ENCODE data around the gene SCNN1B. TPM values are rescaled to one million over a fixed set of nuclear protein-coding genes. Genes with fewer than 3 reads are reported as not detected.

The SCNN1B gene
- total RNA-seq, 4 donors from 2014 or later: 0.66 to 2.7 (median 2.2) TPM

DNA sequence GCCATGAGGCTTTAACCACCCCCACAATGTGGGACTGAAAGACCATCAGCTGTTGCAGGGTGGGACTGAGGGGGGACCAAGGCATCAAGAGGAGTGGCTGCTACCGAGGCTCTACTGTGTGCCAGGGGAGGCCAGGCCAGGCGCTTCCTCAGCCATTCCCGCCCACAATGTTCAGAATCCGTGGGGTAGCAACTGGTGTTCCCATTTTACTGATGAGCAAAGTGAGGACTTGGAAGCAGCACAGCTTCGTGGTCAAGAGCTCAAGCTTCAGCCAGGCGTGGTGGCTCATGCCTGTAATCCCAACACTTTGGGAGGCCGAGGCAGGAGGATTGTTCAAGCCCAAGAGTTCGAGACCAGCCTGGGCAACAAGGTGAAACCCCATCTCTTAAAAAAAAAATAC, 65.9 kb downstream of the SCNN1B start:
- no peak for DNase-seq (ENCODE audit: low spot score in 2 of 2)
- TF ChIP-seq EP300 (IDR thresholded peaks at IDR 0.05) (no peak), POLR2A (IDR thresholded peaks at IDR 0.05) (no peak)
- TF ChIP-seq, protein P1, sequence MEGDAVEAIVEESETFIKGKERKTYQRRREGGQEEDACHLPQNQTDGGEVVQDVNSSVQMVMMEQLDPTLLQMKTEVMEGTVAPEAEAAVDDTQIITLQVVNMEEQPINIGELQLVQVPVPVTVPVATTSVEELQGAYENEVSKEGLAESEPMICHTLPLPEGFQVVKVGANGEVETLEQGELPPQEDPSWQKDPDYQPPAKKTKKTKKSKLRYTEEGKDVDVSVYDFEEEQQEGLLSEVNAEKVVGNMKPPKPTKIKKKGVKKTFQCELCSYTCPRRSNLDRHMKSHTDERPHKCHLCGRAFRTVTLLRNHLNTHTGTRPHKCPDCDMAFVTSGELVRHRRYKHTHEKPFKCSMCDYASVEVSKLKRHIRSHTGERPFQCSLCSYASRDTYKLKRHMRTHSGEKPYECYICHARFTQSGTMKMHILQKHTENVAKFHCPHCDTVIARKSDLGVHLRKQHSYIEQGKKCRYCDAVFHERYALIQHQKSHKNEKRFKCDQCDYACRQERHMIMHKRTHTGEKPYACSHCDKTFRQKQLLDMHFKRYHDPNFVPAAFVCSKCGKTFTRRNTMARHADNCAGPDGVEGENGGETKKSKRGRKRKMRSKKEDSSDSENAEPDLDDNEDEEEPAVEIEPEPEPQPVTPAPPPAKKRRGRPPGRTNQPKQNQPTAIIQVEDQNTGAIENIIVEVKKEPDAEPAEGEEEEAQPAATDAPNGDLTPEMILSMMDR (IDR thresholded peaks at IDR 0.05): no peak
- H3K36me3 ChIP-seq: no peaks in the 10 kb centered on the region
- H3K4me3 ChIP-seq: no peak overlapping the region
- no peaks in the 10 kb centered on the region for H3K4me1 ChIP-seq
- 82 to 85% methylated on average over 8 of the region's 8 CpGs for WGBS, 2 donors
- no peaks in the 10 kb centered on the region for H3K27me3 ChIP-seq
- H3K9me3 ChIP-seq: no peaks in the 10 kb centered on the region
- H3K27ac ChIP-seq: no peak overlapping the region

DNA sequence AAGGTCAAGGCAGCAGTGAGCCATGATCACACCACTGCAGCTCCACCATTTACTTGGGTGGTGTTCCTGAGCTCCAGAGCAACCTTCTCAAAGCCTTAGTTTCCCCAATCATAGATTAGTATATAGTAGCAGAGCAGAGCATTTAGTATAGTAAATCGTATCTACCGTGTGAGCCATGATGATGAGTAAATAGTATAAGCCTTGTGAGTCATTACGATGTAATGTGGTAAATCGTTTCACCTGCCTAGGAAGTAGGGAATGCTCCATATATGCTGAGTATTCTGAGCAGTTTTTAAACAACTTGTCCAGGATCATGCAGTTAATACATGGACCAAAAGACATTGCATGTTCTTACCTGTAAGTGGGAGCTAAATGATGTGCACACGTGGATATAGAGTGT, 66.4 kb downstream of the SCNN1B start:
- no peak for TF ChIP-seq EP300 (IDR thresholded peaks at IDR 0.05)
- TF ChIP-seq POLR2A (IDR thresholded peaks at IDR 0.05): no peak
- TF ChIP-seq, protein P1 (IDR thresholded peaks at IDR 0.05): no peak

DNA sequence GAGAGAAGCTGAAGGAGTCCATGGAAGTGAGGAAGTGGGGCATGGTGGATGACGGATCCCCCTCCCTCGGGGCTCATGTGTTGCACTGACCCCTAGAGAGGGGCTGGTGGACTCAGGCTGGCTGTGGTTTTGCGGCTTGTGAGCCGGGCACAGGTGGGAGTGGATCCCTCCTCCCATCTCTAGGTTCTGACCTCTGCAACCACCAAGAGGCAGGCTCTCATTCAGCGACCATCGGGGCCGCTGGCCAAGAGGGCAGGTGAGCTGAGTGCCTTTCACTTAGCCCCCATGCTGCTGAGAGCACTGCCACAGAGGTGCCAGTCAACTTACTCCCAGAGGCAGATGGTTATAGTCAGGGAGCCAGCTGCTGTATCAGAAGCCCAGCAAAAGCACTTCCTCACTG, 67.3 kb downstream of the SCNN1B start:
- TF ChIP-seq EP300 (IDR thresholded peaks at IDR 0.05) (no peak), POLR2A (IDR thresholded peaks at IDR 0.05) (no peak)
- TF ChIP-seq, protein P1 (IDR thresholded peaks at IDR 0.05): no peak
- Histone ChIP-seq H3K4me3 (no peak overlapping the region), H3K27ac (no peak overlapping the region), H3K4me1 (no peaks in the 10 kb centered on the region), H3K9me3 (no peaks in the 10 kb centered on the region), H3K27me3 (no peaks in the 10 kb centered on the region), H3K36me3 (no peaks in the 10 kb centered on the region)
- WGBS, 2 donors: 51 to 57% methylated on average over 7 of the region's 7 CpGs
- no peak for DNase-seq (ENCODE audit: low spot score in 2 of 2)

More for the DNA sequence above, 66.4 kb downstream of the SCNN1B start:
- Histone ChIP-seq H3K4me3 (no peak overlapping the region), H3K36me3 (no peaks in the 10 kb centered on the region), H3K27ac (no peak overlapping the region), H3K27me3 (no peaks in the 10 kb centered on the region), H3K4me1 (no peaks in the 10 kb centered on the region), H3K9me3 (no peaks in the 10 kb centered on the region)
- WGBS, 2 donors: 74 to 84% methylated on average over 5 of the region's 5 CpGs
- no peak for DNase-seq (ENCODE audit: low spot score in 2 of 2)

DNA sequence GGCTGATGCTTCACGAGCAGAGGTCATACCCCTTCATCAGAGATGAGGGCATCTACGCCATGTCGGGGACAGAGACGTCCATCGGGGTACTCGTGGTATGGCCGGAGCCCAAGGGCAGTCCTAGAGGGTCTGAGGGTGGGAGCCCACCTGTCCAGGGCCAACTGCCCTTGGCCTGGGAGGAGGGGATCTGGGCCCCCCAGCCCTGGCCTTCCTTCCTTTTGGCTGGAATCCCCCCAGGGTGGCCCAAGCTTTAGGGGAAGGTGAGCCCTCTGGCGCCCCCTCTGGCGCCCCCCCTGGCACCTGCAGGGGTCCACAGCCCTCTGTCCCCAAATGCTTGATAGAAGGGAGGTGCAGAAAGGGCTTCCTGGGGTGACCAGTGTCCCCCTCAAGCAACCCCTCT, 69.3 kb downstream of the SCNN1B start:
- H3K27me3 ChIP-seq: no peaks in the 10 kb centered on the region
- WGBS, 2 donors: 67 to 79% methylated on average over 3 to 7 of the region's 9 CpGs
- no peak overlapping the region for H3K4me3 ChIP-seq
- DNase-seq (ENCODE audit: low spot score in 2 of 2): no peak
- no peak overlapping the region for H3K27ac ChIP-seq
- no peaks in the 10 kb centered on the region for H3K9me3 ChIP-seq
- TF ChIP-seq POLR2A (IDR thresholded peaks at IDR 0.05) (no peak), EP300 (IDR thresholded peaks at IDR 0.05) (no peak)
- TF ChIP-seq, protein P1 (IDR thresholded peaks at IDR 0.05): no peak
- no peaks in the 10 kb centered on the region for H3K36me3 ChIP-seq
- no peaks in the 10 kb centered on the region for H3K4me1 ChIP-seq

DNA sequence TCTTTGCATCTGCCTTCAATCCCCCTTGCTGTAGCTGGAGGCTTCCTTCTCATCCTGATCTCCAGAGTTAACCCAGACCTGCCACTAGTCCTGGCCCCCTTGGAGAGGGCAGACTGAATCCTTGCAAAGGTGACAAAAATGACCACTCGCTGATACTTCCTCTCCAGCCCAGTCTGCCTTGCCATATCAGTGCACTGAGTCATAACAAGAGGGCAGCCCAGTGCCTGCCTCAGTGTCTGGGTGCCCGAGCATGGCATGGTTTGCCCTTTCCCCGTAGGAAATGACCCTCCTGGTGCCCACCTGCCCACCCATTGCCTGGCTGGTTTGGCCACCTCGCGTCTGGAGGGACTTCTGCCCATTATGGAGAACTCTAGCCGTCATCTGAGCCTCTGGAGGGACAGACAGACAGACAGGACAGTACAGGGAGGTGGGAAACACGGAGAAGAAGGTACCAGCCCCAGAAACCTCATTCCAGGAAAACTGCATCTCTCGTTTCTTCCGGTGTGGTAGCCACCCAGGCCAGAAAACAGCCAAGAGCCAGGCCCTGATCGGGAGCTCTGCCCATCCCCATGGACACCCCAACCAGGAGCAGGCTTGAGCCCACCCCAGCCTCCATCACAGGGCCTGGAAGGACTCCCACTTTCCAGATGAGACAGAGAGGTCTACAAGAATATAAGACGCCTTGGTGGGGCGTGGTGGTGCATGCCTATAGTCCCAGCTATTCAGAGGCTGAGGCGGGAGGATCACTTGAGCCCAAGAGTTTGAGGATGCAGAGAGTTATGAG, 71.5 kb downstream of the SCNN1B start:
- Histone ChIP-seq H3K27me3 (no peaks in the 10 kb centered on the region), H3K9me3 (no peaks in the 10 kb centered on the region), H3K36me3 (no peaks in the 10 kb centered on the region), H3K27ac (no peak overlapping the region), H3K4me1 (no peaks in the 10 kb centered on the region), H3K4me3 (no peak overlapping the region)
- 86 to 90% methylated on average over 12 to 13 of the region's 13 CpGs for WGBS, 2 donors
- TF ChIP-seq EP300 (IDR thresholded peaks at IDR 0.05) (no peak), POLR2A (IDR thresholded peaks at IDR 0.05) (no peak)
- TF ChIP-seq, protein P1 (IDR thresholded peaks at IDR 0.05): no peak
- DNase-seq (ENCODE audit: low spot score in 2 of 2): no peak

Measured in tibial nerve (tissue), 4 donors.